ENCODE results near the gene SLC27A5. TPM values are rescaled to one million over a fixed set of nuclear protein-coding genes. Genes with fewer than 3 reads are reported as not detected.
A peak's percentile ranks its signal among the peaks of the same experiment; 100 is the strongest.
"Not testable (repeated sequence)": the region's sequence is repeated elsewhere in the genome, so short reads cannot be mapped to it uniquely, and the experiment has no call there.

The SLC27A5 gene
- total and polyA plus RNA-seq, 9 donors: 2.5 to 5.7 (median 4.2) TPM

- 98% methylated on average over 4 of the region's 5 CpGs for whole genome bisulfite sequencing (ENCODE audit: insufficient coverage)
- Histone ChIP-seq H3K36me3 (ENCODE audit: control insufficient read depth, insufficient read depth, low read length) (no peaks in the 10 kb centered on the region), H3K27ac (ENCODE audit: low read length) (no peak overlapping the region), H3K4me1 (ENCODE audit: control insufficient read depth, insufficient read depth, low read length) (no peaks in the 10 kb centered on the region), H3K4me3 (ENCODE audit: low read length) (no peak overlapping the region), H3K27me3 (ENCODE audit: control insufficient read depth, insufficient read depth, low read length) (no peaks in the 10 kb centered on the region), H3K9me3 (replicated peaks; ENCODE audit: control insufficient read depth, low read depth, low read length) (no peaks in the 10 kb centered on the region)
- no peak for DNase-seq
These were observed 20.4 kb downstream of the SLC27A5 start for GRCh38 chr19:58491393-58491792.

GRCh38 chr19:58484349-58484748, 27.4 kb downstream of the SLC27A5 start:
- no CpG with 5 or more reads among the region's 5 CpGs for whole genome bisulfite sequencing (ENCODE audit: insufficient coverage)
- H3K9me3 ChIP-seq (replicated peaks; ENCODE audit: control insufficient read depth, low read depth, low read length); H3K27me3 ChIP-seq (ENCODE audit: control insufficient read depth, insufficient read depth, low read length); DNase-seq; H3K4me3 ChIP-seq (ENCODE audit: low read length); H3K4me1 ChIP-seq (ENCODE audit: control insufficient read depth, insufficient read depth, low read length); H3K27ac ChIP-seq (ENCODE audit: low read length): not testable (repeated sequence)
- H3K36me3 ChIP-seq (ENCODE audit: control insufficient read depth, insufficient read depth, low read length): peaks cover 22% of the 10 kb centered on the region

- no CpG with 5 or more reads among the region's 2 CpGs for WGBS (ENCODE audit: insufficient coverage)
- no peaks in the 10 kb centered on the region for H3K27me3 ChIP-seq (ENCODE audit: control insufficient read depth, insufficient read depth, low read length)
- H3K9me3 ChIP-seq (replicated peaks; ENCODE audit: control insufficient read depth, low read depth, low read length): no peaks in the 10 kb centered on the region
- H3K27ac ChIP-seq (ENCODE audit: low read length): no peak overlapping the region
- DNase-seq: no peak
- H3K4me1 ChIP-seq (ENCODE audit: control insufficient read depth, insufficient read depth, low read length): no peaks in the 10 kb centered on the region
- H3K4me3 ChIP-seq (ENCODE audit: low read length): no peak overlapping the region
- H3K36me3 ChIP-seq (ENCODE audit: control insufficient read depth, insufficient read depth, low read length): peaks cover 28% of the 10 kb centered on the region
These were observed 28.0 kb downstream of the SLC27A5 start for GRCh38 chr19:58483776-58484175.

- WGBS (ENCODE audit: insufficient coverage): 80% methylated on average over 1 of the region's 7 CpGs
- DNase-seq: no peak
- Histone ChIP-seq H3K4me3 (ENCODE audit: low read length) (no peak overlapping the region), H3K9me3 (replicated peaks; ENCODE audit: control insufficient read depth, low read depth, low read length) (no peaks in the 10 kb centered on the region), H3K36me3 (ENCODE audit: control insufficient read depth, insufficient read depth, low read length) (peaks cover 30% of the 10 kb centered on the region), H3K27me3 (ENCODE audit: control insufficient read depth, insufficient read depth, low read length) (no peaks in the 10 kb centered on the region), H3K27ac (ENCODE audit: low read length) (no peak overlapping the region), H3K4me1 (ENCODE audit: control insufficient read depth, insufficient read depth, low read length) (no peaks in the 10 kb centered on the region)
These were observed 29.4 kb downstream of the SLC27A5 start for GRCh38 chr19:58482372-58482771.

GRCh38 chr19:58480831-58481230, 31.0 kb downstream of the SLC27A5 start:
- no peak for DNase-seq
- Histone ChIP-seq H3K4me1 (ENCODE audit: control insufficient read depth, insufficient read depth, low read length) (peaks cover 11% of the 10 kb centered on the region), H3K36me3 (ENCODE audit: control insufficient read depth, insufficient read depth, low read length) (peaks cover 34% of the 10 kb centered on the region), H3K27me3 (ENCODE audit: control insufficient read depth, insufficient read depth, low read length) (no peaks in the 10 kb centered on the region), H3K9me3 (replicated peaks; ENCODE audit: control insufficient read depth, low read depth, low read length) (no peaks in the 10 kb centered on the region), H3K27ac (ENCODE audit: low read length) (no peak overlapping the region), H3K4me3 (ENCODE audit: low read length) (no peak overlapping the region)
- no CpG with 5 or more reads among the region's 2 CpGs for WGBS (ENCODE audit: insufficient coverage)

- DNase-seq: no peak
- WGBS (ENCODE audit: insufficient coverage): 85% methylated on average over 20 of the region's 20 CpGs
These were observed 31.3 kb downstream of the SLC27A5 start for GRCh38 chr19:58480481-58480830.

GRCh38 chr19:58479736-58480480, 31.9 kb downstream of the SLC27A5 start:
- 87% methylated on average over 26 of the region's 28 CpGs for WGBS (ENCODE audit: insufficient coverage)
- no peak overlapping the region for H3K4me3 ChIP-seq (ENCODE audit: low read length)
- peaks cover 34% of the 10 kb centered on the region for H3K36me3 ChIP-seq (ENCODE audit: control insufficient read depth, insufficient read depth, low read length)
- peaks cover 18% of the 10 kb centered on the region for H3K4me1 ChIP-seq (ENCODE audit: control insufficient read depth, insufficient read depth, low read length)
- H3K27ac ChIP-seq (ENCODE audit: low read length): no peak overlapping the region
- H3K27me3 ChIP-seq (ENCODE audit: control insufficient read depth, insufficient read depth, low read length): no peaks in the 10 kb centered on the region
- no peaks in the 10 kb centered on the region for H3K9me3 ChIP-seq (replicated peaks; ENCODE audit: control insufficient read depth, low read depth, low read length)
- no peak for DNase-seq

More at GRCh38 chr19:58480481-58480830, 31.3 kb downstream of the SLC27A5 start:
- H3K27me3 ChIP-seq (ENCODE audit: control insufficient read depth, insufficient read depth, low read length): no peaks in the 10 kb centered on the region
- H3K27ac ChIP-seq (ENCODE audit: low read length): no peak overlapping the region
- no peaks in the 10 kb centered on the region for H3K9me3 ChIP-seq (replicated peaks; ENCODE audit: control insufficient read depth, low read depth, low read length)
- H3K4me3 ChIP-seq (ENCODE audit: low read length): no peak overlapping the region
- peaks cover 12% of the 10 kb centered on the region for H3K4me1 ChIP-seq (ENCODE audit: control insufficient read depth, insufficient read depth, low read length)
- peaks cover 34% of the 10 kb centered on the region for H3K36me3 ChIP-seq (ENCODE audit: control insufficient read depth, insufficient read depth, low read length)

- Histone ChIP-seq H3K27ac (ENCODE audit: low read length) (no peak overlapping the region), H3K27me3 (ENCODE audit: control insufficient read depth, insufficient read depth, low read length) (no peaks in the 10 kb centered on the region), H3K36me3 (ENCODE audit: control insufficient read depth, insufficient read depth, low read length) (peaks cover 34% of the 10 kb centered on the region), H3K9me3 (replicated peaks; ENCODE audit: control insufficient read depth, low read depth, low read length) (no peaks in the 10 kb centered on the region), H3K4me3 (ENCODE audit: low read length) (no peak overlapping the region), H3K4me1 (ENCODE audit: control insufficient read depth, insufficient read depth, low read length) (peaks cover 19% of the 10 kb centered on the region)
- no peak for DNase-seq
- WGBS (ENCODE audit: insufficient coverage): 88% methylated on average over 4 of the region's 7 CpGs
These were observed 32.5 kb downstream of the SLC27A5 start for GRCh38 chr19:58479303-58479702.

GRCh38 chr19:58477871-58478270, 33.9 kb downstream of the SLC27A5 start:
- H3K36me3 ChIP-seq (ENCODE audit: control insufficient read depth, insufficient read depth, low read length): peaks cover 44% of the 10 kb centered on the region
- H3K4me1 ChIP-seq (ENCODE audit: control insufficient read depth, insufficient read depth, low read length): peaks cover 19% of the 10 kb centered on the region
- DNase-seq: no peak
- no peaks in the 10 kb centered on the region for H3K9me3 ChIP-seq (replicated peaks; ENCODE audit: control insufficient read depth, low read depth, low read length)
- no peak overlapping the region for H3K4me3 ChIP-seq (ENCODE audit: low read length)
- H3K27ac ChIP-seq (ENCODE audit: low read length): no peak overlapping the region
- no CpG with 5 or more reads among the region's 1 CpG for WGBS (ENCODE audit: insufficient coverage)
- no peaks in the 10 kb centered on the region for H3K27me3 ChIP-seq (ENCODE audit: control insufficient read depth, insufficient read depth, low read length)

- Histone ChIP-seq H3K9me3 (replicated peaks; ENCODE audit: control insufficient read depth, low read depth, low read length) (no peaks in the 10 kb centered on the region), H3K27ac (ENCODE audit: low read length) (peak overlapping the region; percentile 44), H3K4me1 (ENCODE audit: control insufficient read depth, insufficient read depth, low read length) (peaks cover 19% of the 10 kb centered on the region), H3K4me3 (ENCODE audit: low read length) (no peak overlapping the region), H3K27me3 (ENCODE audit: control insufficient read depth, insufficient read depth, low read length) (no peaks in the 10 kb centered on the region), H3K36me3 (ENCODE audit: control insufficient read depth, insufficient read depth, low read length) (peaks cover 48% of the 10 kb centered on the region)
- no peak for DNase-seq
- 84% methylated on average over 10 of the region's 15 CpGs for WGBS (ENCODE audit: insufficient coverage)
These were observed 34.7 kb downstream of the SLC27A5 start for GRCh38 chr19:58477130-58477529.

Measured in muscle of leg (tissue), 11 donors.